ENCODE data around the gene ADCK2.
"Not testable (repeated sequence)": the region's sequence is repeated elsewhere in the genome, so short reads cannot be mapped to it uniquely, and the experiment has no call there.

The ADCK2 gene

GRCh38 chr7:140675726-140676125 lies 3.0 kb downstream of the ADCK2 start:
- no peak overlapping the region for H3K27ac ChIP-seq
- TF ChIP-seq CTCF (IDR thresholded peaks at IDR 0.05): no peak
- no peak for TF ChIP-seq ZFX (IDR thresholded peaks at IDR 0.05; ENCODE audit: borderline replicate concordance)

GRCh38 chr7:140676306-140676705 lies 3.6 kb downstream of the ADCK2 start:
- TF ChIP-seq ZFX (IDR thresholded peaks at IDR 0.05; ENCODE audit: borderline replicate concordance) (no peak), CTCF (IDR thresholded peaks at IDR 0.05) (no peak)
- no peak overlapping the region for H3K27ac ChIP-seq

- not testable (repeated sequence) for H3K27ac ChIP-seq
Measured at GRCh38 chr7:140676956-140677355, 4.2 kb downstream of the ADCK2 start.

- H3K27ac ChIP-seq: no peak overlapping the region
- TF ChIP-seq ZFX (IDR thresholded peaks at IDR 0.05; ENCODE audit: borderline replicate concordance) (no peak), CTCF (IDR thresholded peaks at IDR 0.05) (no peak)
Measured at GRCh38 chr7:140677496-140677895, 4.8 kb downstream of the ADCK2 start.

GRCh38 chr7:140678081-140678815 lies 5.5 kb downstream of the ADCK2 start:
- no peak overlapping the region for H3K27ac ChIP-seq
- TF ChIP-seq ZFX (IDR thresholded peaks at IDR 0.05; ENCODE audit: borderline replicate concordance): no peak
- no peak for TF ChIP-seq CTCF (IDR thresholded peaks at IDR 0.05)

GRCh38 chr7:140678816-140679130 lies 6.0 kb downstream of the ADCK2 start:
- TF ChIP-seq ZFX (IDR thresholded peaks at IDR 0.05; ENCODE audit: borderline replicate concordance) (no peak), CTCF (IDR thresholded peaks at IDR 0.05) (no peak)
- H3K27ac ChIP-seq: no peak overlapping the region

GRCh38 chr7:140679186-140679585 lies 6.4 kb downstream of the ADCK2 start:
- TF ChIP-seq ZFX (IDR thresholded peaks at IDR 0.05; ENCODE audit: borderline replicate concordance) (no peak), CTCF (IDR thresholded peaks at IDR 0.05) (no peak)

GRCh38 chr7:140680886-140681285 lies 8.1 kb downstream of the ADCK2 start:
- TF ChIP-seq ZFX (IDR thresholded peaks at IDR 0.05; ENCODE audit: borderline replicate concordance) (no peak), CTCF (IDR thresholded peaks at IDR 0.05) (no peak)

More at GRCh38 chr7:140679186-140679585, 6.4 kb downstream of the ADCK2 start:
- no peak overlapping the region for H3K27ac ChIP-seq

More at GRCh38 chr7:140680886-140681285, 8.1 kb downstream of the ADCK2 start:
- no peak overlapping the region for H3K27ac ChIP-seq

Measured in 22Rv1 (cell line).